Liver (tissue), 9 donors: ENCODE results near the gene NTN1. TPM values are rescaled to one million over a fixed set of nuclear protein-coding genes. Genes with fewer than 3 reads are reported as not detected.

Source experiments
- DNase-seq: peaks from one replicate; pipeline ENCODE4 v3.0.0-alpha.2; 2017; ENCODE audit warnings: low spot score
- H3K27ac ChIP-seq, 2 donors: one replicate each; pipeline ENCODE4 v1.7.0; 2013; ENCODE audit warnings: inconsistent platforms in 2 of 2, low read length in 2 of 2, control low read depth in 1 of 2, low read depth in 1 of 2, mild to moderate bottlenecking in 1 of 2
- H3K27me3 ChIP-seq, 4 donors: one replicate each; pipeline versions ENCODE4 v1.6.1 to v1.7.0; 2013; ENCODE audit warnings: low read length in 3 of 4, inconsistent platforms in 1 of 4, mild to moderate bottlenecking in 1 of 4, moderate library complexity in 1 of 4; ENCODE audit not compliant: control insufficient read depth in 4 of 4, insufficient read depth in 4 of 4
- H3K36me3 ChIP-seq, 4 donors: one replicate each; pipeline versions ENCODE4 v1.6.1 to v1.7.0; 2013; ENCODE audit warnings: low read length in 3 of 4, mild to moderate bottlenecking in 3 of 4, low read depth in 1 of 4, moderate library complexity in 1 of 4; ENCODE audit not compliant: control insufficient read depth in 4 of 4, insufficient read depth in 3 of 4
- H3K4me1 ChIP-seq, 4 donors: one replicate each; pipeline versions ENCODE4 v1.6.1 to v1.7.0; 2013; ENCODE audit warnings: low read length in 3 of 4, mild to moderate bottlenecking in 3 of 4, moderate library complexity in 1 of 4; ENCODE audit not compliant: control insufficient read depth in 4 of 4, insufficient read depth in 4 of 4
- H3K4me3 ChIP-seq, 3 donors: one replicate each; pipeline versions ENCODE4 v1.6.1 to v1.7.0; 2013; ENCODE audit warnings: low read length in 3 of 3, control low read depth in 1 of 3, low read depth in 1 of 3, mild to moderate bottlenecking in 1 of 3
- H3K9ac ChIP-seq, 2 donors: one replicate each; pipeline ENCODE4 v1.7.0; 2013; ENCODE audit warnings: low read length in 2 of 2, mild to moderate bottlenecking in 2 of 2, moderate library complexity in 2 of 2, control low read depth in 1 of 2, low read depth in 1 of 2
- H3K9me3 ChIP-seq, 4 donors: one replicate each; pipeline versions ENCODE4 v1.6.1 to v1.7.0; 2013; ENCODE audit warnings: low read length in 3 of 4; ENCODE audit not compliant: control insufficient read depth in 4 of 4
- ATF3 ChIP-seq: IDR thresholded peaks from 2 replicates; pipeline ENCODE4 v1.6.1; 2016; ENCODE audit warnings: antibody characterized with exemption
- CTCF ChIP-seq: fragments of 150-350 bp; IDR thresholded peaks from 2 replicates; pipeline ENCODE4 v1.5.1; 2017; ENCODE audit warnings: improper control_type of control experiment, low read depth, low read length; ENCODE audit not compliant: missing input control
- EGR1 ChIP-seq, 2 donors: IDR thresholded peaks; 2 replicates each; pipeline ENCODE4 v1.6.1; 2016 to 2018; ENCODE audit warnings: antibody characterized with exemption in 2 of 2, low read depth in 2 of 2
- FOXA1 ChIP-seq: IDR thresholded peaks from 2 replicates; pipeline ENCODE4 v1.6.1; 2016; ENCODE audit warnings: antibody characterized with exemption
- FOXA2 ChIP-seq: IDR thresholded peaks from 2 replicates; pipeline ENCODE4 v1.6.1; 2016; ENCODE audit warnings: antibody characterized with exemption
- GABPA ChIP-seq, 2 donors: IDR thresholded peaks in 1 of 2; conservative IDR thresholded peaks in 1 of 2; 2 replicates each; pipeline ENCODE4 v1.6.1; 2016; ENCODE audit warnings: antibody characterized with exemption in 2 of 2, mild to moderate bottlenecking in 1 of 2, moderate library complexity in 1 of 2
- HNF4A ChIP-seq, 2 donors: conservative IDR thresholded peaks; 2 replicates each; pipeline ENCODE4 v1.6.1; 2016; ENCODE audit warnings: antibody characterized with exemption in 2 of 2, mild to moderate bottlenecking in 2 of 2
- HNF4G ChIP-seq: IDR thresholded peaks from 2 replicates; pipeline ENCODE4 v1.6.1; 2016; ENCODE audit warnings: antibody characterized with exemption
- JUND ChIP-seq, 2 donors: IDR thresholded peaks; 2 replicates each; pipeline ENCODE4 v1.6.1; 2016; ENCODE audit warnings: antibody characterized with exemption in 2 of 2
- MAX ChIP-seq: IDR thresholded peaks from 2 replicates; pipeline ENCODE4 v1.6.1; 2016; ENCODE audit warnings: antibody characterized with exemption
- NR2F2 ChIP-seq: IDR thresholded peaks from 2 replicates; pipeline ENCODE4 v1.6.1; 2016; ENCODE audit warnings: antibody characterized with exemption
- RAD21 ChIP-seq, 2 donors: IDR thresholded peaks; 2 replicates each; pipeline ENCODE4 v1.6.1; 2016; ENCODE audit warnings: antibody characterized with exemption in 2 of 2, mild to moderate bottlenecking in 2 of 2
- REST ChIP-seq: IDR thresholded peaks from 2 replicates; pipeline ENCODE4 v1.6.1; 2016; ENCODE audit warnings: antibody characterized with exemption, mild to moderate bottlenecking
- RXRA ChIP-seq, 2 donors: IDR thresholded peaks; 2 replicates each; pipeline ENCODE4 v1.6.1; 2017 to 2018; ENCODE audit warnings: antibody characterized with exemption in 2 of 2, mild to moderate bottlenecking in 1 of 2
- SP1 ChIP-seq: IDR thresholded peaks from 2 replicates; pipeline ENCODE4 v1.6.1; 2018; ENCODE audit warnings: antibody characterized with exemption, mild to moderate bottlenecking
- TAF1 ChIP-seq: conservative IDR thresholded peaks from 2 replicates; pipeline ENCODE4 v1.6.1; 2016; ENCODE audit warnings: antibody characterized with exemption, mild to moderate bottlenecking
- YY1 ChIP-seq: IDR thresholded peaks from 2 replicates; pipeline ENCODE4 v1.6.1; 2016; ENCODE audit warnings: antibody characterized with exemption, mild to moderate bottlenecking
- ZBTB33 ChIP-seq: IDR thresholded peaks from 2 replicates; pipeline ENCODE4 v1.6.1; 2016; ENCODE audit warnings: antibody characterized with exemption
- WGBS: extraction: QIAGEN DNeasy Blood & Tissue Kit; methylation state at CpG from one replicate; pipeline ENCODE4 v1.1.7; 2013; 5-methylcytosine and 5-hydroxymethylcytosine counted together
- polyA plus RNA-seq, 2 donors: library from polyadenylated mRNA; stranded (reverse) in 1 of 2; unstranded in 1 of 2; fragments of 200-250 nt in 1 of 2; fragments of >200 nt in 1 of 2; fragmentation: Nextera tagmentation in 1 of 2; extraction: Ambion mirVana in 1 of 2; gene quantifications; one replicate each; pipeline versions ENCODE4 v1.2.1 to v1.2.3, GENCODE V29; 2013 to 2015
- total RNA-seq, 2 donors: library from RNA; depleted of rRNA; stranded (reverse); fragments of >200 nt; gene quantifications; one replicate each; pipeline ENCODE4 v1.2.3, GENCODE V29; 2014
- donor health status: healthy.
- donor health status: healthy.
- donor health status: healthy.
- donor health status: healthy.
- donor health status: healthy.

NTN1 gene
- total and polyA plus RNA-seq, 4 donors = 0.14 to 8.7 (median 4.3) TPM

- 87% methylated on average over 3 of the region's 3 CpGs for WGBS
- Histone ChIP-seq H3K27ac (no peak overlapping the region), H3K27me3 (no peaks in the 10 kb centered on the region), H3K9me3 (peaks cover 0 to 11% (median under 1%) of the 10 kb centered on the region in 4 donors), H3K4me1 (peaks cover 0 to 8% (median 1%) of the 10 kb centered on the region in 4 donors), H3K36me3 (no peaks in the 10 kb centered on the region), H3K9ac (no peak overlapping the region), H3K4me3 (no peak overlapping the region)
- DNase-seq = no peak
- TF ChIP-seq MAX (no peak), FOXA2 (no peak)
Observed at GRCh38 chr17:9213303-9213640, 192.0 kb downstream of the NTN1 start.

GRCh38 chr17:9215465-9215864 lies 194.2 kb downstream of the NTN1 start:
- TF ChIP-seq FOXA2 (no peak), EGR1 (IDR thresholded peaks at IDR 0.05; ENCODE audit: low read depth in 2 of 2) (no peak), HNF4G (no peak), SP1 (no peak), TAF1 (no peak), JUND (IDR thresholded peaks at IDR 0.05) (no peak), RXRA (IDR thresholded peaks at IDR 0.05) (no peak), ZBTB33 (no peak), GABPA (IDR thresholded peaks at IDR 0.05 in 1 of 2, conservative IDR thresholded peaks at IDR 0.05 in 1 of 2) (no peak), RAD21 (IDR thresholded peaks at IDR 0.05) (no peak), MAX (no peak), CTCF (no peak), REST (no peak), HNF4A (conservative IDR thresholded peaks at IDR 0.05) (no peak), FOXA1 (no peak), NR2F2 (no peak), YY1 (no peak), ATF3 (no peak)
- H3K9ac ChIP-seq = no peak overlapping the region
- H3K27ac ChIP-seq = no peak overlapping the region
- no peak for DNase-seq
- H3K4me3 ChIP-seq = no peak overlapping the region
- H3K9me3 ChIP-seq = peaks cover 0 to 11% (median under 1%) of the 10 kb centered on the region in 4 donors
- H3K27me3 ChIP-seq = no peaks in the 10 kb centered on the region
- no peaks in the 10 kb centered on the region for H3K4me1 ChIP-seq
- H3K36me3 ChIP-seq = no peaks in the 10 kb centered on the region
